ENCODE data around the gene WASL. TPM values are rescaled to one million over a fixed set of nuclear protein-coding genes. Genes with fewer than 3 reads are reported as not detected.

WASL gene
- total RNA-seq, 1 donor from 2014 or later, result 36.0 TPM

DNA sequence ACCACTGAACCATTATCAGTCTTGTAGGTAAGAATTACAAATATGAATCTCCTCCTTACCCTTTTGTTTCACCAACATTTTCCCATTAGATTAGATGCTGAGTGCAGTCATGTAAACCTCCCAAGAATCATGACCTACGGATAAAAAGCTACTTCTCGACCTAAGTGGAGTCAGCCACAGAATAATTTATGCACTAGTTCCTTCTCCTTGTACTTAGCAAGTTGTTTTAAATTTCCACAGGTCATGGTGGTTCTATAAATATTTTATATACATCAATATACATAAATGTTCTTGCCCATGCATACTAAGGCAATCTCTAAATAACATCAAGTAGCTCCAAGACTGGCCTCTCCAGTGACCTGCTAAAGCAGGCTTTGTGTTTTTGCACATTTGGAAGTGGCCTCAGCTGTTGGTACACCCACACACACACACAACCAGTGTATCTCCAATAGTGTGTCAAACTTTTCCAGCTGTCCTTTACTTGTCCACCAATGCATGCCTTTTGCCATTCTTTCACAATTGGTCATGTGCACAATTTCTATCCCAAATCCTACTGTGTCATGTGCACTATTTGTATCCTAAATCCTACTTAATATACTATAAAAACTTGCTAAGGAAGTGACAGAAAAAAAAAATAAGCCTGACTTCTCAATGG, 71.6 kb downstream of the WASL start:
- H3K4me1 Mint-ChIP-seq (ENCODE audit: low read depth, unreplicated experiment), result peaks cover 10% of the 10 kb centered on the region
- no peak overlapping the region for H3K27ac Mint-ChIP-seq (ENCODE audit: unreplicated experiment)
- peaks cover 1% of the 10 kb centered on the region for H3K36me3 Mint-ChIP-seq (ENCODE audit: low read depth, unreplicated experiment)
- H3K27me3 Mint-ChIP-seq (ENCODE audit: low read depth, unreplicated experiment), result no peaks in the 10 kb centered on the region
- no peak for DNase-seq (ENCODE audit: low read depth)
- Histone ChIP-seq H3K27me3 (ENCODE audit: insufficient read depth, low read length) (no peaks in the 10 kb centered on the region), H3K4me2 (ENCODE audit: low read length) (no peak overlapping the region), H3K9ac (ENCODE audit: low read length) (no peak overlapping the region), H3K36me3 (ENCODE audit: insufficient read depth, low read length) (no peaks in the 10 kb centered on the region), H4K20me1 (ENCODE audit: insufficient read depth, low read length) (no peaks in the 10 kb centered on the region), H3K79me2 (ENCODE audit: insufficient read depth, low read length) (no peaks in the 10 kb centered on the region), H3K4me3 (ENCODE audit: insufficient read depth, low read depth, low read length) (no peak overlapping the region), H2AFZ (ENCODE audit: low read depth, low read length) (no peak overlapping the region), H3K27ac (ENCODE audit: low read depth, low read length) (no peak overlapping the region), H3K4me1 (ENCODE audit: insufficient read depth, low read length) (peaks cover 9% of the 10 kb centered on the region), H3K9me3 (ENCODE audit: insufficient read depth, low read depth, low read length) (no peaks in the 10 kb centered on the region)
- TF ChIP-seq, protein P1, sequence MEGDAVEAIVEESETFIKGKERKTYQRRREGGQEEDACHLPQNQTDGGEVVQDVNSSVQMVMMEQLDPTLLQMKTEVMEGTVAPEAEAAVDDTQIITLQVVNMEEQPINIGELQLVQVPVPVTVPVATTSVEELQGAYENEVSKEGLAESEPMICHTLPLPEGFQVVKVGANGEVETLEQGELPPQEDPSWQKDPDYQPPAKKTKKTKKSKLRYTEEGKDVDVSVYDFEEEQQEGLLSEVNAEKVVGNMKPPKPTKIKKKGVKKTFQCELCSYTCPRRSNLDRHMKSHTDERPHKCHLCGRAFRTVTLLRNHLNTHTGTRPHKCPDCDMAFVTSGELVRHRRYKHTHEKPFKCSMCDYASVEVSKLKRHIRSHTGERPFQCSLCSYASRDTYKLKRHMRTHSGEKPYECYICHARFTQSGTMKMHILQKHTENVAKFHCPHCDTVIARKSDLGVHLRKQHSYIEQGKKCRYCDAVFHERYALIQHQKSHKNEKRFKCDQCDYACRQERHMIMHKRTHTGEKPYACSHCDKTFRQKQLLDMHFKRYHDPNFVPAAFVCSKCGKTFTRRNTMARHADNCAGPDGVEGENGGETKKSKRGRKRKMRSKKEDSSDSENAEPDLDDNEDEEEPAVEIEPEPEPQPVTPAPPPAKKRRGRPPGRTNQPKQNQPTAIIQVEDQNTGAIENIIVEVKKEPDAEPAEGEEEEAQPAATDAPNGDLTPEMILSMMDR (IDR thresholded peaks at IDR 0.05; ENCODE audit: insufficient read depth, low read depth, low read length), result no peak
- no peak for TF ChIP-seq EZH2 (IDR thresholded peaks at IDR 0.05; ENCODE audit: insufficient read depth, low read length)
- FAIRE-seq, result no peak
- no peaks in the 10 kb centered on the region for H3K9me3 Mint-ChIP-seq (ENCODE audit: unreplicated experiment)
- no peak overlapping the region for H3K4me3 Mint-ChIP-seq (ENCODE audit: unreplicated experiment)

DNA sequence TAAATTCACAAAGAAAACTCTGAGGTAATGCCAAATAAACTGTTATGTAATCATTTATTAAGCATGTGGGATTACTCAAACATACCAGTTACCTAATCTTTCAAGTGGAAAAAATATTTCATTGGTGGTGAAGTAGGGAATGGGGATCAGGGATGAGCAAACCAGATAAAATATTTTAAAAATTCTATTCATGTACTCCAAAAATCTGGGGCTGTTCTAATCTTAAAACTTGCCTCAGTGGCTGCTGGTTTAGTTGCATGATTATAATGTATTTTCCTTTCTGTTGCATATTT, 73.7 kb downstream of the WASL start:
- Mint-ChIP-seq H3K27ac (ENCODE audit: unreplicated experiment) (no peak overlapping the region), H3K4me3 (ENCODE audit: unreplicated experiment) (no peak overlapping the region), H3K4me1 (ENCODE audit: low read depth, unreplicated experiment) (peaks cover 10% of the 10 kb centered on the region), H3K27me3 (ENCODE audit: low read depth, unreplicated experiment) (no peaks in the 10 kb centered on the region), H3K36me3 (ENCODE audit: low read depth, unreplicated experiment) (peaks cover 1% of the 10 kb centered on the region), H3K9me3 (ENCODE audit: unreplicated experiment) (no peaks in the 10 kb centered on the region)
- no peak overlapping the region for H3K9ac ChIP-seq (ENCODE audit: low read length)
- H4K20me1 ChIP-seq (ENCODE audit: insufficient read depth, low read length), result no peaks in the 10 kb centered on the region
- no peaks in the 10 kb centered on the region for H3K36me3 ChIP-seq (ENCODE audit: insufficient read depth, low read length)
- H3K4me1 ChIP-seq (ENCODE audit: insufficient read depth, low read length), result peaks cover 9% of the 10 kb centered on the region
- H2AFZ ChIP-seq (ENCODE audit: low read depth, low read length), result no peak overlapping the region
- FAIRE-seq, result no peak
- no peaks in the 10 kb centered on the region for H3K27me3 ChIP-seq (ENCODE audit: insufficient read depth, low read length)
- peak; percentile 61 for DNase-seq (ENCODE audit: low read depth)
- H3K4me3 ChIP-seq (ENCODE audit: insufficient read depth, low read depth, low read length), result no peak overlapping the region
- TF ChIP-seq, protein P1 (IDR thresholded peaks at IDR 0.05; ENCODE audit: insufficient read depth, low read depth, low read length), result no peak
- no peak for TF ChIP-seq EZH2 (IDR thresholded peaks at IDR 0.05; ENCODE audit: insufficient read depth, low read length)
- no peak overlapping the region for H3K27ac ChIP-seq (ENCODE audit: low read depth, low read length)
- no peak overlapping the region for H3K4me2 ChIP-seq (ENCODE audit: low read length)
- H3K79me2 ChIP-seq (ENCODE audit: insufficient read depth, low read length), result no peaks in the 10 kb centered on the region
- H3K9me3 ChIP-seq (ENCODE audit: insufficient read depth, low read depth, low read length), result no peaks in the 10 kb centered on the region

DNA sequence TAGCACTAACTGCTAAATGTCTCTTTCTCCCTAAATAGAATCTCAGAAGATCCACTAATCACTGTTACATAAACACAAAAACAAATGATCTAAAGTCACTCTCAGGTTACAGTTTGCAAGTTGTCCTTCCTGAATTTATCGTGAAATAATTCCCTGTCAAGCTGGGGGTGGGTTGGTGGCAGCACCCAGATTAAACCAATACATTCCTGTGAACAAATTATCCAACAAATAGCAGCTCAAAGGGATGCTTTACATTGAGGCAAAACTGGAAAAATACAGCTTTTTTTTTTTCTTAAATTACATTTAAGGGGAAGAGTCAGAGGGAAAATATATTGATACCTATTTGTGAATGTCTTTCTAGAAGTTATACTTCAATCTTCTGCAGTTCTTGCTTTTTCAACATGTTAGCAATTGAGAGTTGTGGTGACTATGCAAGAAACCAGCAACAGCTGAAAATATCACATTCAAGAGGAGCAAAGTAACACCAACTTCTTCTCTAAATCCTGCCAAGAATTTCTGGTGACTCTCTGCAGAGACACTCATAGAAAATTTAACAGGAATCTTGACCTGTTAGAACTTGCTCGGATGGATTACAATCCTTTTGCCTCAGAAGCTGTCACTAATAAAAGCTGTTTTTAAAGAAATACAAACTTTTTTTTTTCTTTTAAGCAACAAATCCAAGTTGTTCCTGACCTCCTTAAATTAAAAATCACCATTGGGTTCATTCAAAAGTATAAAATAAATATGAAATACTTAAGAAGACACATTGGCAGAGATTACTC, 74.2 kb downstream of the WASL start:
- DNase-seq (ENCODE audit: low read depth), result peak; percentile 48
- Histone ChIP-seq H3K4me3 (ENCODE audit: insufficient read depth, low read depth, low read length) (no peak overlapping the region), H3K36me3 (ENCODE audit: insufficient read depth, low read length) (no peaks in the 10 kb centered on the region), H3K27ac (ENCODE audit: low read depth, low read length) (no peak overlapping the region), H3K9ac (ENCODE audit: low read length) (no peak overlapping the region), H2AFZ (ENCODE audit: low read depth, low read length) (no peak overlapping the region), H3K9me3 (ENCODE audit: insufficient read depth, low read depth, low read length) (no peaks in the 10 kb centered on the region), H3K27me3 (ENCODE audit: insufficient read depth, low read length) (no peaks in the 10 kb centered on the region), H3K4me2 (ENCODE audit: low read length) (no peak overlapping the region), H3K4me1 (ENCODE audit: insufficient read depth, low read length) (peaks cover 9% of the 10 kb centered on the region), H4K20me1 (ENCODE audit: insufficient read depth, low read length) (no peaks in the 10 kb centered on the region), H3K79me2 (ENCODE audit: insufficient read depth, low read length) (no peaks in the 10 kb centered on the region)
- Mint-ChIP-seq H3K9me3 (ENCODE audit: unreplicated experiment) (no peaks in the 10 kb centered on the region), H3K4me3 (ENCODE audit: unreplicated experiment) (no peak overlapping the region), H3K4me1 (ENCODE audit: low read depth, unreplicated experiment) (peaks cover 10% of the 10 kb centered on the region), H3K36me3 (ENCODE audit: low read depth, unreplicated experiment) (peaks cover 1% of the 10 kb centered on the region), H3K27ac (ENCODE audit: unreplicated experiment) (no peak overlapping the region), H3K27me3 (ENCODE audit: low read depth, unreplicated experiment) (no peaks in the 10 kb centered on the region)
- FAIRE-seq, result no peak
- TF ChIP-seq, protein P1 (IDR thresholded peaks at IDR 0.05; ENCODE audit: insufficient read depth, low read depth, low read length), result no peak
- no peak for TF ChIP-seq EZH2 (IDR thresholded peaks at IDR 0.05; ENCODE audit: insufficient read depth, low read length)

All from astrocyte (in vitro differentiated cells and primary cell).